GM12874 (cell line): ENCODE results near the gene CARMIL1.

Experiments
- TF ChIP-seq, protein P1 (sequence below): IDR thresholded peaks from 2 replicates; pipeline ENCODE4 v1.5.1; 2011; ENCODE audit warnings: low read depth, mild to moderate bottlenecking, control low read depth, low read length, moderate library complexity; ENCODE audit not compliant: insufficient read depth

Gene CARMIL1

DNA sequence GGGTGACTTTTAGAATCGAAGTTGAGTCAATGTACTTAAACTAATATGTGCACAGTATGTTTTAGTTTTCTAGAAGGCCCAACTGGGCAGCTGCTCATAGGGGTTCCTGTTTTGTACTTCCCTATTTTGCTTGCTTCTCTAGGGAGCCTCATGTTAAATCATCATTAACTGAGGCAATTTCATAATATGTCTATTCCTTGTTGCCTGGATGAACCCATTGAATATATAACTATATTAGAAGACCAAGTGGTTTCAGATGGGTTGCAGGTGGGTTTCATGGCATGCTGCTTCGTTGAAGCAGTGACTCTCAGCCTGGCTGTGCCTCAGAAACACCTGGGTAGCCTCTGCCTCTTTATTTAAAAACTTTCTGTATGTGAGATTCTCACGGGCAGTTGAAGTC, 22.2 kb downstream of the CARMIL1 start:
- TF ChIP-seq, protein P1, sequence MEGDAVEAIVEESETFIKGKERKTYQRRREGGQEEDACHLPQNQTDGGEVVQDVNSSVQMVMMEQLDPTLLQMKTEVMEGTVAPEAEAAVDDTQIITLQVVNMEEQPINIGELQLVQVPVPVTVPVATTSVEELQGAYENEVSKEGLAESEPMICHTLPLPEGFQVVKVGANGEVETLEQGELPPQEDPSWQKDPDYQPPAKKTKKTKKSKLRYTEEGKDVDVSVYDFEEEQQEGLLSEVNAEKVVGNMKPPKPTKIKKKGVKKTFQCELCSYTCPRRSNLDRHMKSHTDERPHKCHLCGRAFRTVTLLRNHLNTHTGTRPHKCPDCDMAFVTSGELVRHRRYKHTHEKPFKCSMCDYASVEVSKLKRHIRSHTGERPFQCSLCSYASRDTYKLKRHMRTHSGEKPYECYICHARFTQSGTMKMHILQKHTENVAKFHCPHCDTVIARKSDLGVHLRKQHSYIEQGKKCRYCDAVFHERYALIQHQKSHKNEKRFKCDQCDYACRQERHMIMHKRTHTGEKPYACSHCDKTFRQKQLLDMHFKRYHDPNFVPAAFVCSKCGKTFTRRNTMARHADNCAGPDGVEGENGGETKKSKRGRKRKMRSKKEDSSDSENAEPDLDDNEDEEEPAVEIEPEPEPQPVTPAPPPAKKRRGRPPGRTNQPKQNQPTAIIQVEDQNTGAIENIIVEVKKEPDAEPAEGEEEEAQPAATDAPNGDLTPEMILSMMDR = no peak

DNA sequence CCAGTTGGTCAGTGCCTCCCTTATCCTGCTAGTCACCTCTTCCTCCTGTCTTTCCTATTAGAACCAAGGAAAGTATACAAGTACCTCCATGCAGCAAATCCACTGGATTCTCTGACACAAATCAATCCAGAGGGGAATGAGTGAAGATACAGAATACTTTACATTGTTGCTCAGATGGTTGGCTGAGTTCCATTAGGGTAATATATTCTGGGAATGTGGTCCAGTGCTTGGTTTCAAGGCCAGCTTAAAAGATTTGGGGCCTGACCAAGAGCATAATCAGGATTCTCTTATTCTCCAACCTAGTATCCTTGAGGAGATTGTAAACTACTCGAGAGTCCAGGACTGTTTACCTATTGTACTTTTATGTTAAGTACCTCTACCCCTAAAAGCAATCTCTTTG, 23.0 kb downstream of the CARMIL1 start:
- TF ChIP-seq, protein P1 = no peak

DNA sequence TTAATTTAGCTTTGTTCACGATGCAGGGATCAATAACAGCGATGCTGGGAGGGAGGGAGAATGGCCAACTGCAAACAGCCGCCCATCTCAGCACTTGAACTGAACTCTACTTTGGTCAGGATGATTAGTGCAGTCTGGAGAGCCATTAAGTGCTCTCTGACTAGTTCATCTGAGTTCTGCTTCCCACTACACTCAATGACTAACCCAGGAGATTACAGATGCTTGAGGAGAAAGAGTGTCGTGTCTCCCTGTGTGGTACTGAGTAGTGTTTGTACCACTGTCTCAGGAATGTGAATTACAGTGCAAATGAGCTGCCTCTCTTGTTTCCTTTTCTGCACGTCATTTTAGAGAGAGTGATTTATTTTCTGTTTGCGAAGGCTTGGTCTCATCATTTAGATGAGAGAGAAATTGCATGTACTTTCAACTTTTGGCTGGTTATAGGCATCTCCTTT, 23.5 kb downstream of the CARMIL1 start:
- TF ChIP-seq, protein P1 = no peak

DNA sequence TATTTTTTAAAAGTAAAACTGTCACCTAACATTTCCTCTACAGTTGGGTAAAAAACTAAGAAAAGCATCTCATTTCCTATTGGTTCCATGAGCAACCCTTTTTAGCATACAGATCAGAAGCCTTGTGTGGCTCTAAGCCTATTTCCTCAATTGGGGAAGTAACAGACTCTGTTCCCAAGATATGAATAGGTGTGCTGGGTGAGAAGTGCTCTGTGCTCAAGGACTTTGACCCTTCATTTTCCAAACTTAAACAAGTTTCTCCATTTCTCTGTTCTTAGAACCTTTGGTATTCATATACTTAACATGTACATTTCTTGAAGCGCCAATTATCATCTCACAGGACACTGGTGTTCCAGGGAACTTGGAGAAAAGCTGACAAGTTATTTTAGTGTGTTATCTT, 24.1 kb downstream of the CARMIL1 start:
- TF ChIP-seq, protein P1 = no peak

DNA sequence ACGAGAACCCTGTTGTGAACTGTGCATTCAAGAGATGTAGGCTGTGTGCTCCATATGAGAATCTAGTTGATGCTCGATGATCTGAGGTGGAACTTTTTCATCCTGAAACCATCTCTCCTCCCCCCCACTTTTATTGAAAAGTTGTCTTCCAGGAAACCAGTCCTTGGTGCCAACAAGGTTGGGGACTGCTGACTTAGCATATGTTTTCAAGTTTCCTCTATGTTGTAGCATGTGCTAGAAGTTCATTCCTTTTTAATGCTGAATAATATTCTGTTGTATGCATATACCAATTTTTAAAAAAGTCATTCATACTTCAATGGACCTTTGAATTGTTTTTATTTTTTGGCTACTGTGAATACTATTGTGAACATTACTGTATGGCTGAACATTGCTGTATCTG, 27.2 kb downstream of the CARMIL1 start:
- TF ChIP-seq, protein P1 = no peak

DNA sequence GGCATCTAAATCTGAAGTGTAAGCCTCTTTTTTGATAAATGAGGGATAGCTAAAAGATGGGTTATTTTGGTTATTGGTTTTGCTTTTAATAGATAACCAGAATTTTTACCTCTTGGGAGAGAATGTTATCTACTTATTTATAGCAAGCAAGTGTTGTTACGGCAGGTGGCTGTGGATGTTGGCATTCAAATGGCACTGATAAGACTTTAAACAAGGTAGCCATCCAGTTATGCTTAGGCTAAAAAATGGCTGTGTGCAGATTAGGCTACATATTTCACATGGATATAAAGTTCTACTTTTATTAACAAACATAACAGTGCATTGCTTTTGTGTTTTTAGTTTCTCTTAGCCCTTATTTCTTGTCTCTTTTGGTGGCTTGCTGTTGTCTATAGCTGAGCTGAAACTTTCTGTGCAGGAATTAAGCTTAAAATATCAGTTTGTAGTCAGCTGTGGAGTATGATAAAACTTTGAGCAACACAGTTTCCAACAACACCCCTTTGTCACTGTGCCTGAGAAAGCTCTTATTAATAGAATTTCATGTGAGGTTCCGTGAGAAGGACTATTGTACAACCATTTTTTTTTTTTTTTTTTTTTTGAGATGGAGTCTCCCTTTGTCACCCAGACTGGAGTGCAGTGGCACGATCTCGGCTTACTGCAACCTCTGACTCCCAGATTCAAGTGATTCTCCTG, 28.8 kb downstream of the CARMIL1 start:
- TF ChIP-seq, protein P1 = no peak

DNA sequence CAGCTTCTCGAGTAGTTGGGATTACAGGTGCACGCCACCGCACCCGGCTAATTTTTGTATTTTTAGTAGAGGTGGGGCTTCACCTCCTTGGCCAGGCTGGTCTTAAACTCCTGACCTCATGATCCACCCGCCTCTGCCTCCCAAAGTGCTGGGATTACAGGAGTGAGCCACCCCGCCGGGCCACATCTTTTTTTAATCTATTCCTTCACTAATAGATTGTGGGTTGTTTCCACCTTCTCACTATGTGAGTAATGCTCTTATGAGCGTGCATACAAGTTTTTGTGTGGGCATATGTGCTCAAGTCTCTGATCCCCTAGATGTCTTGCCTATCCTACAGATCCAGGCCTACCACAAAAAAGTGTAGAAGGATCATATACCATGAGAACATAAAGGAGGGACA, 30.7 kb downstream of the CARMIL1 start:
- TF ChIP-seq, protein P1 = no peak
